SK-N-DZ (cell line): ENCODE measurements around the gene LUZP1.

Experiments
- DNase-seq: peaks from one replicate; pipeline ENCODE4 v3.0.0-alpha.2; 2015; ENCODE audit warnings: low spot score

LUZP1 gene

DNA sequence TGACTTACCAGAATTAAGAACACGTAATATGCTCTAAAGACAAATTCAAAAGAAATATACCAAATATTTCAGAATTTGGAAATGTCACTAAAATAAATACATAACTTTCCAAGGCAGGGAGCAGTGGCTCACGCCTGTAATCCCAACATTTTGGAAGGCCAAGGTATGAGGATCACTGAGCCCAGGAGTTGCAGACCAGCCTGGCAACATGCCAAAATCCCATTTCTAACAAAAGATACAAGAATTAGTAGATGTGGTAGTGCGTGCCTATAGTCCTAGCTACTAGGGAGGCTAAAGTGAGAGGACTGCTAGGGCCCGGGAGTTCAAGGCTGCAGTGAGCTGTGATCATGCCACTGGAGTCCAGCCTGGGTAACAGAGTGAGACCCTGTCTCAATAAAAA is 11.7 kb downstream of the LUZP1 start:
- no peak for DNase-seq

DNA sequence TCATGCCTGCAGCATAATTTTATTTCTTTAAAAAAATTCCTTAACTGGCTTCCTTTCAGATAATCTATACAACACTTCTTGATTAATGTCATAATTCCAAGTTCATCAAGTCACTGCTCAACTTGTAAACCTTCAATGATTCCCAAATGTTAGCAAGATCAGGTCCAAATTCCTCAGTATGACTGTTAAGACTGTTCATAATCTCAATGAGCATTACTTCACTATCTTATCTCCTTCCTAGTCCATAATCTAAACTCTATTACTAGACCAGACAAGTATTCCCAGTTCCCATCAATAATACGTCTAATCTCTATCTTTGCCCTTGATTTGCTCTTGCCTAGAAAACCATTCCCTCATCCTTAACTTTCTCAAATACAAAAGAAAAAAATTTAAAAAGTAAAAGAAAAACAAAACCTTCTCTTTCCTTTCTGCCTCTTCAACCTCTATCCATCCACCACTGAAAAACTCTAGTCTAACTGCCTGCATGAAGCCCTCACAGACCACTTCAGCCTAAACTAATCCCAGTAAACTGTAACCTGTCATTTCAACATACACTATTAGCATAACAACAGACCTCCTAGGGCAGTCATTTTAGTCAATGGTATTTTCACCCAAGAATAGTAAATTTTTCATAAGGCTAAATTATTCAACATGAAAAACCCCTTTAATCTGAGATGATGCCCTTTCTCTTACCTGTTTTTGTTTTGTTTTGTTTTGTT is 15.5 kb downstream of the LUZP1 start:
- no peak for DNase-seq

DNA sequence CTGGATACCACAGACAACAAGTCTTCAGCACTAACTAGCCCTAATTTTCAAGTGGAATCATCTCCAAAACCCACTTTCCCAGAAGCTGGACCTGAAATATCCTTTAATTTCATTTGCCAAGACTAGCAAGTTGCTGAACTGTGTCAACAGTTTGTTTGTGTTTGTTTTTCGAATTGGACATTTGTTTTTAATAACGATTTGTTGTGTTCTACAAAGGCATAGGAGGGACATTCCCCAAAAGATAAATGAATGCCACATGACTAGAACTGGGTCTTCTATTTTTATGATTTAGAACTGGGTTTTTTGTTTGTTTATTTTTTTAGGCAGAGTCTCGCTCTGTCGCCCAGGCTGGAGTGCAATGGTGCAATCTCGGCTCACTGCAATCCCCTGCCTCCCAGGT is 17.9 kb downstream of the LUZP1 start:
- no peak for DNase-seq

DNA sequence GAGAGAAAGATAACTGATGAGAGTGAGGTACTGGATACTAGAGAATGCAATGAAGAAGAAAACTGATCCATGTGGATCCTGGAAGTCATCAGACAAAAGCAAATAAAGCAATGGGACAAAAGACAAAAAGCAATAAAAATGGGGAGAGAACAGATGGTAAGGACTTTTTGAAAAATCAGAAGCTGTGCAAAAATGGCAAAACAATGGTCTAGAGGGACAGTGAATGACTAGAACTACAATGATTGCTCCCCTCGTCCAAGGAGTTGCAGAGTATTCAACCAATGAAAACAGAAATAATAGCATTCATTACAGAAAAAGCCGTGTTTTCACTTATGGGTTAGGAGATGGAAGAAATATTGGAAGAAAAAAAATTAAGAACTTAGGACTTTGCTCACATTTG is 18.5 kb downstream of the LUZP1 start:
- DNase-seq: no peak

DNA sequence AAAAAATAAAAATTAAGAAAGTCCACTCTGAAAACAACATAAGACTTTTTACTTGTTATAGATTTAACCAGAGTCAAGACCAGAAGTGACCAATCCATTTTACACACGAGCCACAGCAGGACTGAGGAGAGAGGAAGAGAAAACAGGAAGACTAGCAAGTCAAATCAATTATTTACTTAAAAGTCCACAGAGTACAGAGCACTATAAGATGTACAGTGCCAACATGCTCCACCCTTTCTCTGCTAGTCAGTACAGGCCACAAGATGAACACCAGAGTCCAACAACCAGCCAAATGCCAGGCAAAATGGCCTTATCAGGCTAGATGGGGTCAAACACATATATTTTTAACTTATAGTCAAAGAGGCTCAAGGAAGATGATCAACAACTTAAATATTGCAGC is 19.5 kb downstream of the LUZP1 start:
- DNase-seq: no peak

DNA sequence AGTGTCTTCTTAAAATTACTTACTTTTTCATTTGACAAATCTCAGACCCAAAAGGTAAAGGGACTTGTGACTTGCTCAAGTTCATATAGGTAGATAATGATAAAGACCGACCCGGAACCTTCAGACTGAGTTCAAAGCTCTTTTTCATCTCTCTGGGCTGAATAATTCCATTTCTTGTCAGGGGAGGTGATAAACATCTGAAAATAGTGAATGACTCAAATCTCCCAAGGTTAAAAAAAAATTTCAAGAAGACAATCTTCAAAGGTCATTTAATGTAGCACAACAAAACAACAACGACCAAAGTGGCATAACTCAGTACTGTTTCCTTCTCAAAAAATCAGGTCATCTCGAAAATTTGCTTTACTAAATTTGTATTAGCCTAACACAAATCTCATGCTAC is 20.6 kb downstream of the LUZP1 start:
- DNase-seq: no peak

DNA sequence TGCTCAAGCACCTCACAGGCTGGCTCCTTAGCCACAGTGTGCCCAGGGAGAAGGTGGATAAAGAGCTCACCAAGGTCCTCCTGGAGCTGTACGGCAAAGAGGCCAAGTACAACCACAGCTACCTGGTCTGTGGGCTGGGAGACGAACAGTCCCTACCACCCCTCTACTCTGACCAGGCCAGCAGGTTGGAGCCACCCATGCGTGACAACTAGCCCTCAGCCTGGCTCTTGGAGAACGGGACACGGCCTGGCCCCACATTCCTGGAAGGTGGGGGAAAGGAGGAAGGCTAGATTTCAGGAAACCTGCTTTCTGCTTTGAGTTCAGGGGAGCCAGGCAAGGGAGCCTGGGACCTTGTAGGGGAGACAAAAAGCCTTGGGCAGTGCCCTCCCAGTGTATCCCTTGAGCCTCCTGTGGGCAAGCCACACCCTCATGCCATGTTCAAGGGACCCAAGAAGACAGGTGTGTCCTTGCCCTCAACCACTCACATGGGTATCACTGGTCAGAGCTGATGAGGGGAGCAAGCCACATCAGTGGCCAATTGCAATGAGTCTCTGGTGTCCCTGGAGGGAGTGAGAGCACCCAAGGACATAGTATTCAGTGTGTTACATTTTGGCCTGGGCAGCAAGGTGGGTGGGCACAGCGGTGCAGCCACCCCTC is 27.6 kb downstream of the LUZP1 start:
- DNase-seq: no peak

DNA sequence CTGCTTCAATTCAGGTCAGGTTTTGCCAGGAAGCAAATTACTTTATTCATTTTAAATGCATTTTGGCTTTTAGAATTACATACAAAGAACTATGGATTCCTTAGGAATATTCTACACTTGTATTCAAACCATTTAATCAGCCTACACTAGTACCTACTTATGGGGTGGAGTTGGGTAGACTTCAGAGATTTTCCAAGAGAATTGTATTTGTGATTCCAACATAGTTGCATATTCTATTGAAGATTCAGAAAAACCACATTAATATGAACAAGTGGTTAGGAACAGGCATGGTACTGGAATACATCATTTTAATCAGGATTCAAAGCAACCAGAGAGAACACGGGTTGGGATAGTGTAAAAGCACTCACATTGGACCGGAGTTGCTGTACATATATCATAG is 33.4 kb downstream of the LUZP1 start:
- DNase-seq: no peak

DNA sequence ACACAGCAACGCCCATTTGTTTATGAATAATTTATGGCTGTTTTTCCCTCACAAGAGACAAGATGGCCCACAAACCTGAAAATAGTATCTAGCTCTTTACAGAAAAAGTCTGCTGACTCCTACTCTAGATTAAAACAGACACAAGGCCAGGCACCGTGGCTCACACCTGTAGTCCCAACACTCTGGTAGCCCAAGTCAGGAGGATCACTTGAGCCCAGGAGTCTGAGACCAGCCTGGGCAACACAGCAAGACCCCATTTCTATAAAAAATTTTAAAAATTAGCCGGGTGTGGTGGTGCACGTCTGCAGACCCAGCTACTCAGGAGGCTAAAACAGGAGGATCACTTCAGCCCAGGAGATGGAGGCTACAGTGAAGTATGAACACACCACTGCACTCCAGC is 34.6 kb downstream of the LUZP1 start:
- DNase-seq: no peak

DNA sequence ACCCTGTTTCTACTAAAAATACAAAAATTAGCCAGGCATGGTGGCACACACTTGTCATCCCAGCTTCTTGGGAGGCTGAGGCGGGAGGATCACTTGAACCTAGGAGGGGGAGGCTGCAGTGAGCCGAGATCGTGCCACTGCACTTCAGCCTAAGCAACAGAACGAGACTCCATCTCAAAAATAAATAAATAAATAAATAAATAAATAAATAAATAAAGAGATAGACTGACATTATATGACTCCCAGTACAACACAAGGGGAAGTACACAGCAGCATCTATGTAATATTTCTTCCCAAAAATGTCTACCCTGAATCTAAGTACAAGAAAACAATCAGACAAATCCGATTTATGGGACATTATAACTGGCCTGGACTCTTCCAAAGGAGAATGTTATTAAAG is 35.1 kb downstream of the LUZP1 start:
- no peak for DNase-seq

DNA sequence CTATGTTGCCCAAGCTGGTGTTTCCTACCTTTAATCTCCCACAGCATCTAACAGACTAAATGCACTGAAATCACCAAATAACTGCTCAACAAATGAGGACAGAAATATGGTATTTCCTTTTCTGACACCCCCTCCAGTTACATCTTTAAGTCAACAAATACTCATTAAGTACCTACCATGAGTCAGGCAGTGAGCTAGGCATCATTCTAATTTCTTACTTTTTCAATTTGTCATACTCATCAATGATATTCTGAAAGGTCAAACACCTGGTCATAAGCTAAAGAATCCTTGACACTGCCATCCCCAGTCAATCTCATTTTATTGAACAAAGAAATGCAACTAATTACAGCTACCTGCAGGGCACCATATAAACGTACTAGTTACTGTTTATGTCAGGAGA is 36.6 kb downstream of the LUZP1 start:
- no peak for DNase-seq

DNA sequence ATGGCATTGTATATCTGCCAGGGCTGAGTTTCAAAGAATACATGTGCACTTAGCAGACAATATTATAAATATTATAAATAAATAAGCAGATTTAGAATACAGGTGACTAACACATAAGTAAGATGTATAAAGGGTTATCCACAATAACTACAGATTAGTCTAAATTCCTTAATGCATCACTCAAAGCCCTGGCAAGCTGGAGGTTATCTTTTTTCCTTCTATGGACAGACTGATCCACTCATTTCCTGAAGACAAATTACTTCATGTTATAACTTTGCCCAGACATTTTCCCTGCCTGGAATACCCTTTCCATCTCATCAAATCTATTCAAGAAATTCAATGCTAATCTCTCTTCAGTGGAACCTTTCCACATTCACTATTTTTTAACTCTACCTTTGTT is 38.8 kb downstream of the LUZP1 start:
- no peak for DNase-seq

DNA sequence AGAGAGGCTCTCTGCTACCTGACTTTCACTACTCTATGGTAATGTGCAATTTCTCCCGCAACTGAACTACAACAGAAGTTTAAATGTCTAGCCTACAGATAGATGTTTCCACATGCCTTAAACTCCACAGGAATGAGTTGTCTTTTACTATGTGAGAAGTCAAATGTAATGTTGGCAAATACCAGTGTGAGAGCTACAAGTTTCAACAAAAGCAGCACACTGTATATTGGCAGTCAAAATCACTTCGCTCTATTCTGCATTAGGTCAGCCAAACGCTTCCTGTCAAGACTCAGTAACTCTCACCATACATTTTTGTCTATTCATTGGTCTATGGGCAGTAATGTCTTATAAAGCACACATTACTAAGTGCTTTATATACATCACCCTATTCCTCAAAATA is 41.9 kb downstream of the LUZP1 start:
- no peak for DNase-seq

DNA sequence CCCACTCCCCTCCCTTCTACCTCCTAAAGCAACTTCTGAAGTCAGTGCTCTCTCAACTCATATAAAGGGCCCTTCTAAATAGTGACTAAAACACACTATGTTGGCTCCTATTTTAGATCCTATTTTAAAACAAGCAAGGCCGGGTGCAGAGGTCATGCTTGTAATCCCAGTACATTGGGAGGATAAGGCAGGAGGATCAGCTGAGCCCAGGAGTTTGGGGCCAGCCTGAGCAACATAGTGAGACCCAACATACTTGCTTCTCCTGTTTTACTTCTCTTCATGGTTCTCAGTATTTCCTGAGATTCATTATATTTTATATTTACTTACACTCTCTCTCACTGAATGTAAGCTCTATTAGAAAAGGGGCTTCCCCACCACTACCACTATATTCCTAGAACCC is 42.5 kb downstream of the LUZP1 start:
- DNase-seq: no peak

DNA sequence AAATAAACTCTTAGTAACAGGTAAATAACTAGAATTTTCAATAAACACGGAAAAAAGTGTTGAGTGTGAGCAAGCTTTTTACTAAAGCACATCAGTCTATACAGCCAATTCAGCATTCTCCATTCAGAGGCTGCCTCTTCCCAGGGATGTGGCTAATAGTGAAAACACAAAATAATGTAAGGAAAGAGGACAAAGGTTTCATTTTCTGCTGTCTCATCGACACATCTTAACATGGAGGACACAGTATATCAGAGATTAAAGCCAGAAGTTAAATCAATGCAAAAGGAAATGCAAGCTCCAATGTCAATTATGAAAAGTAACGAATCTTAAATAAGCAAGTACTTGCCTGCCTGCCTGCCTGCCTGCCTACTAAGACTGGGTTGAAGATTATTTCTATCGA is 43.2 kb downstream of the LUZP1 start:
- DNase-seq: no peak

DNA sequence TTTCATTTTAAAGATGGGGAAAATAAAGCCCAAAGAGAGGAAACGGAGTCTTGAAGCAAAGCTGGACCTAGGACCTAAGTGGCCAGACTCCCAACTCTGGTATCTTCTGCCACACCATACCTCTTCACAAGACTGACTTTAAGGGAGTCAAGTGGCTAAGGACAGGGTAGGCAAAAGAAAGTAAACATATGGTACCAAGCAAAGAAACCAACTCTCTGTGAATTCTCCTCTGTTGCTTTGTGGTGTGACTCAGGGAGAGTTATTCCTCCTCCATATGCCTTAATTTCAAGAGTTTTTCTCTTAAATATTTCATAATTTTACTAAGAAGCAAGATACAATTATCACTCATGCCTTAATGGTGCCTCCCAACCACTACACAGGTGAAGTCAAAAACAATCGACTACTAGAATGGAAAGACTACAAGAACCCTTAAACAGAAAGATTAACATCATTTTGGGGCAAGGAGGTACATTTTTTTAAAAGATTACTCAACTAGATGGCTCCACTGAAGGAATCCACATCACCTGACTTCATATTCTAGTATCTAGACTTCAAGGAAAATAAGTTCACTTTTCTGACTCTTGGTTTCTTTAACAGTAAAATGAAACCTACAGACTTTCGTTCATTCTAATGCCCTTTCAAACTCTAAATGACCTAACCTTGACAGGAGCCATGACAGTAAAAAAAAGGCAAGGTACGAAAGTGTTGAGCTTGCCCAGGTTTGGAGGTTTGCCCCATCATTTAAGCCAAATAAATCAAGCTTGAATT is 44.2 kb downstream of the LUZP1 start:
- DNase-seq: no peak

DNA sequence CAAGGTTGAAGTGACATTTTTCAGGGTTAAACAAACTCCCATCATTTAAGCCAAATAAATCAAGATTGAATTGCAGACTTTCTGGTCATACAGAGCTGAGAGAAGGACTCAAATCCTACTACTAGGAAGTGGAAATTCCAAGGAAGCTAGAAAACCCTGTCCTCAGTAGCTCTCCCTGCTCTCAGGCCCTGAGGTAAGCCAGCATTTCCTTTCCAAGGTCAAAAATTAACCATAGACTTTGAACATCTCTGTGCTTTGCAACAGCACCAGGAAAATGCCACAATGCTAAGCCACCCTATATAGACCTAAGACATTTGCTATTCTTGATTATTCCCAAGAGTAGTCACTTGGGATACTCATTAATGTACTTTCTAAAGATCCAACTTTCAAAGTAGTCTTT is 45.1 kb downstream of the LUZP1 start:
- no peak for DNase-seq

DNA sequence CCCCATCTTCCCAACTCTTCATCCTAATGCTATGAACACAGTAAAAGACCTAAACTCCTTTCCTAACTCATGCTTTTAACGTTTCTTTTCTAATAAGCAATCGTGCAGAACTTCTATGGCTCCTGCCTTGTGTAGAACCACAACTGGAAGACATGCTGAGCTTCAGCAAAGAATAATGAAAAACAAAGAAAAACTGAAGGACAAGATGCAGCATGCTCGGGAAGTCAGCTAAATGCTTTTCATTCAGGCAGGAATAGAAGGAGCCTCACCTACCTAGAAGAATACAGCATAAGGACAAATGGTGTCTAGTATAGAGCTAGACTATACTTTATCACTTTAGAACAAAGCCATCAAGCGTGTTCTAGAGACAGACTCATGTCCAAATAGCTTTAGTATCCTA is 45.9 kb downstream of the LUZP1 start:
- DNase-seq: no peak

DNA sequence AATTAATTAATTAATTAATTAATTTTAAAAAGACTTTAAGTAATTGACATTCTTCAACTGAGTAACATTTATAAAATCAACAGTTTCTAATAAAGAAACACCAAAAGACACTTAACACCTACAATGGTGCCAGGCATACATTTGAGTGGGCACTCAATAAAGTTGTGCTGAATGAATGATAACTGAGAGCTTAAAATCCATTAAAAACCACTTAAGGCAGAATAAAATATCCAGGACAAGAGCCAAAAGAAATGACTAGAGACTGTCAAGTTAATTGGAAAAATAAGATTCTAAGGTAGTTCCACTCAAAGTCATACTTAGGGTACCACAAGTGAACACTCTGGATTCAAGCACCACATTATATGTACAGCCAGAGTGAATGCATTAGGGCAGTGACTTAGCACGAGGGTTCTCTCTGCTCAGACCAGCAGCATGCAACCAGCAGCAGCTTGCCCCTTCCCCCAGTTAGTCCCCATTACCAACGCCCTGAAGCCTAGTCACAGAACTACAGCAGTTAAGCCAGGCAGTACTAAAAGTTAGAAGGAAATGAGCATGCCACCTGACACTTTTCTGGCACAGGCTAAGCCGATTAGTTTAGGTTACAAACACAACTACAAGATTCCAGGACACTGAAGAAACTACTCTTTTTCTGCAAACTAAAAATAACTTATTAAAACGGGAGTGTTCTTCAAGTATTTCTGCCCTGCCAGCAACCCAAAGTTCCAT is 46.5 kb downstream of the LUZP1 start:
- DNase-seq: no peak

DNA sequence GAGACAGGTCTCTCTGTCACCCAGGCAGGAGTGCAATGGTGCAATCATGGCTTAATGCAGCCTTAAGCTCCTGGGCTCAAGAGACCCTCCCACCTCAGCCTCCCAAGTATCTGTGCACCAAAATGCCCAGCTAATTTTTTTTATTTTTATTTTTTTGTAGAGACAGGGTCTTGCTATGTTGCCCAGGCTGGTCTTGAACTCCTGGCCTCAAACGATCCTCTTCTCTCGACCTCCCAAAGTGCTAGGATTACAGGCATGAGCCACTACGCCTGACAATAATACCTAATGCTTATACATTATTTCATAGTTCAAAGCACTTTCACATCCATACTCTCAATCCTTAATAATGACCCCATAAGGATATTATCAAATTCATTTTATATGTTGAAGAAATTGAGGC is 48.3 kb downstream of the LUZP1 start:
- no peak for DNase-seq

DNA sequence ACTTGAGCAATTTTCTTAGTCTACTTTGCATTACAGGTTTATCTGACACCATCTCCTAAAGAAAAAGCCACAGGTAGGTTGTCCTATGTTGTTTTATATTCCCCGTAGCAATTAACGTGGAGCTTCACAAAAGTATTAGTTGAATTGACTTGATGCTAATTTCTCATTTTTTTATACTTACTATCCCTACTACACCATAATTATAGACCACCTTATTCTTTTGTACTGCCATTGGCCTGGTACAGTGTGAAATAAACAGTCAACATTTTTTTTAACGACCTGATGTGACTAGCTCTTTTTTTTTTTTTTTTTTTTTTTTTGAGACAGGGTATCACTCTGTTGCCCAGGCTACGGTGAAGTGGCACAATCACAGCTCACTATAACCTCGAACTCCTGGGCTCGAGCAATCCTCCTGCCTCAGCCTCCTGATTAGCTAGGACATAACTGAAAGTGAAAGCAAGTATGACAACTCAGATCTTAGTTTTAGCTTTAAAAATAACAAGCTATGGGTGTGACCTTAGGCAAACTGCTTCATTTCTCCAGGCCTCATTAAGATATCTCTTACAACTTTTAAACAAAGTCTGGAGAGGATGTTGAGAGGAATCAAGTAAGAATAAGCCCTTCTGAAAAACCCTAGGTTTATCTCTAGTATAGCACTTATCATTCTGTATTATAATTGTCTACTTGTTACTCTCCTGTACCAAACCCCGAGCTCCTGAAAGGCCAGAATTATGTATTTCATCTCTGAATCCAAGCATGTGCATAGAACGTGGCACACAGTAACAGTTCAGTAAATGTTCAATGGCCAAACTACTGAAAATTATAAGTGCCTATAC is 49.5 kb downstream of the LUZP1 start:
- no peak for DNase-seq
